H1 (cell line): ENCODE results near the gene ARHGAP15. TPM values are rescaled to one million over a fixed set of nuclear protein-coding genes. Genes with fewer than 3 reads are reported as not detected.
A peak's percentile ranks its signal among the peaks of the same experiment; 100 is the strongest.

ENCODE experiments used
- ASH2L ChIP-seq: fragments of 200-600, 300-600 bp; sonication (generic); IDR thresholded peaks from one replicate; pipeline ENCODE4 v1.7.1; 2017; ENCODE audit warnings: low read length
- BACH1 ChIP-seq: IDR thresholded peaks from 2 replicates; pipeline ENCODE4 v1.6.1; 2012; ENCODE audit warnings: low read length, improper control_type of control experiment
- CBX5 ChIP-seq: fragments of 300-800, 300-1000 bp; sonication (generic); IDR thresholded peaks from 2 replicates; pipeline ENCODE4 v1.7.1; 2016; ENCODE audit warnings: antibody characterized with exemption, low read length, low read depth
- CEBPB ChIP-seq: IDR thresholded peaks from 2 replicates; pipeline ENCODE4 v1.6.1; 2012; ENCODE audit warnings: low read depth, low read length
- NANOG ChIP-seq: IDR thresholded peaks from 2 replicates; pipeline ENCODE4 v1.6.1; 2011; ENCODE audit warnings: low read length, low read depth, mild to moderate bottlenecking, inconsistent platforms; ENCODE audit not compliant: insufficient read depth, poor library complexity, severe bottlenecking
- SIRT6 ChIP-seq: IDR thresholded peaks from one replicate; pipeline ENCODE4 v1.7.1; 2012; ENCODE audit warnings: low read length, inconsistent platforms
- SP1 ChIP-seq: IDR thresholded peaks from 2 replicates; pipeline ENCODE4 v1.6.1; 2011; ENCODE audit warnings: low read depth, low read length
- ZNF274 ChIP-seq: IDR thresholded peaks from 2 replicates; pipeline ENCODE4 v1.7.0; 2012; ENCODE audit warnings: low read length, borderline replicate concordance; ENCODE audit errors: extremely low read depth
- polyA plus RNA-seq, 7 experiments: library from polyadenylated mRNA; depleted of rRNA in 3 of 7; stranded (reverse) in 5 of 7; unstranded in 2 of 7; fragments of >200 nt in 5 of 7; fragments of 200-250 nt in 2 of 7; gene quantifications; 1 replicate in 5 of 7; 2 replicates in 1 of 7; 4 replicates in 1 of 7; pipeline versions ENCODE4 v1.2.1 to v1.2.3, GENCODE V29; 2011 to 2013; ENCODE audit warnings: missing spikeins in 2 of 7, mixed read lengths in 2 of 7
- total RNA-seq: library from RNA; stranded (reverse); fragmentation: NEBNext Ultra II Directional; extraction: Animal tissue kit (Norgen Biotek cat#: 25700); gene quantifications from 2 replicates; pipeline ENCODE4 v1.2.1, GENCODE V29; 2021
- TF ChIP-seq, protein P1 (sequence below): fragments of 300-600 bp; sonication (generic); IDR thresholded peaks from 2 replicates; pipeline ENCODE4 v1.7.1; 2012; ENCODE audit warnings: low read length, moderate library complexity, mild to moderate bottlenecking, inconsistent platforms; ENCODE audit not compliant: insufficient replicate concordance

The ARHGAP15 gene
- total and polyA plus RNA-seq, 2 of the 8 experiments (the other 6 are each of a cell fraction or from before 2014, with no cell fraction given) = not detected

DNA sequence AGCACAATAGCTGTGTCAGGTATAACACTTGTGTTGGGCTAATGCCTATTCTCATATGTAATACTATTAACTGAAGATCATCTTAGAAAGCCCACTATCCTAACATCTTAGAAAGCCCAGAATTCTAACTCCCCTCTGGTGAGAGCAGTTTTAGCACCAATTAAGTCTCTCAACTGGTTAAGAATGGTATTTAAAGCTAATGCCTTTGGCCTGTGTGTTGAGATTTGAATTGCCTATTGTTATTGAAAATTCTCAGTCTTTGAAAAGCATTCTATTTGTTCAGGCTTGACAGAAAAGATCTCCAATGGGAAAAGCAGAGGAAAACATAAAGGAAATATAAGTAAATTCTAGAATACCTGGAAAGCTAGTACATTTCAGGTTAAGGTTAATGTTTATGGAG is 352.5 kb downstream of the ARHGAP15 start (continued):
- TF ChIP-seq, protein P1, sequence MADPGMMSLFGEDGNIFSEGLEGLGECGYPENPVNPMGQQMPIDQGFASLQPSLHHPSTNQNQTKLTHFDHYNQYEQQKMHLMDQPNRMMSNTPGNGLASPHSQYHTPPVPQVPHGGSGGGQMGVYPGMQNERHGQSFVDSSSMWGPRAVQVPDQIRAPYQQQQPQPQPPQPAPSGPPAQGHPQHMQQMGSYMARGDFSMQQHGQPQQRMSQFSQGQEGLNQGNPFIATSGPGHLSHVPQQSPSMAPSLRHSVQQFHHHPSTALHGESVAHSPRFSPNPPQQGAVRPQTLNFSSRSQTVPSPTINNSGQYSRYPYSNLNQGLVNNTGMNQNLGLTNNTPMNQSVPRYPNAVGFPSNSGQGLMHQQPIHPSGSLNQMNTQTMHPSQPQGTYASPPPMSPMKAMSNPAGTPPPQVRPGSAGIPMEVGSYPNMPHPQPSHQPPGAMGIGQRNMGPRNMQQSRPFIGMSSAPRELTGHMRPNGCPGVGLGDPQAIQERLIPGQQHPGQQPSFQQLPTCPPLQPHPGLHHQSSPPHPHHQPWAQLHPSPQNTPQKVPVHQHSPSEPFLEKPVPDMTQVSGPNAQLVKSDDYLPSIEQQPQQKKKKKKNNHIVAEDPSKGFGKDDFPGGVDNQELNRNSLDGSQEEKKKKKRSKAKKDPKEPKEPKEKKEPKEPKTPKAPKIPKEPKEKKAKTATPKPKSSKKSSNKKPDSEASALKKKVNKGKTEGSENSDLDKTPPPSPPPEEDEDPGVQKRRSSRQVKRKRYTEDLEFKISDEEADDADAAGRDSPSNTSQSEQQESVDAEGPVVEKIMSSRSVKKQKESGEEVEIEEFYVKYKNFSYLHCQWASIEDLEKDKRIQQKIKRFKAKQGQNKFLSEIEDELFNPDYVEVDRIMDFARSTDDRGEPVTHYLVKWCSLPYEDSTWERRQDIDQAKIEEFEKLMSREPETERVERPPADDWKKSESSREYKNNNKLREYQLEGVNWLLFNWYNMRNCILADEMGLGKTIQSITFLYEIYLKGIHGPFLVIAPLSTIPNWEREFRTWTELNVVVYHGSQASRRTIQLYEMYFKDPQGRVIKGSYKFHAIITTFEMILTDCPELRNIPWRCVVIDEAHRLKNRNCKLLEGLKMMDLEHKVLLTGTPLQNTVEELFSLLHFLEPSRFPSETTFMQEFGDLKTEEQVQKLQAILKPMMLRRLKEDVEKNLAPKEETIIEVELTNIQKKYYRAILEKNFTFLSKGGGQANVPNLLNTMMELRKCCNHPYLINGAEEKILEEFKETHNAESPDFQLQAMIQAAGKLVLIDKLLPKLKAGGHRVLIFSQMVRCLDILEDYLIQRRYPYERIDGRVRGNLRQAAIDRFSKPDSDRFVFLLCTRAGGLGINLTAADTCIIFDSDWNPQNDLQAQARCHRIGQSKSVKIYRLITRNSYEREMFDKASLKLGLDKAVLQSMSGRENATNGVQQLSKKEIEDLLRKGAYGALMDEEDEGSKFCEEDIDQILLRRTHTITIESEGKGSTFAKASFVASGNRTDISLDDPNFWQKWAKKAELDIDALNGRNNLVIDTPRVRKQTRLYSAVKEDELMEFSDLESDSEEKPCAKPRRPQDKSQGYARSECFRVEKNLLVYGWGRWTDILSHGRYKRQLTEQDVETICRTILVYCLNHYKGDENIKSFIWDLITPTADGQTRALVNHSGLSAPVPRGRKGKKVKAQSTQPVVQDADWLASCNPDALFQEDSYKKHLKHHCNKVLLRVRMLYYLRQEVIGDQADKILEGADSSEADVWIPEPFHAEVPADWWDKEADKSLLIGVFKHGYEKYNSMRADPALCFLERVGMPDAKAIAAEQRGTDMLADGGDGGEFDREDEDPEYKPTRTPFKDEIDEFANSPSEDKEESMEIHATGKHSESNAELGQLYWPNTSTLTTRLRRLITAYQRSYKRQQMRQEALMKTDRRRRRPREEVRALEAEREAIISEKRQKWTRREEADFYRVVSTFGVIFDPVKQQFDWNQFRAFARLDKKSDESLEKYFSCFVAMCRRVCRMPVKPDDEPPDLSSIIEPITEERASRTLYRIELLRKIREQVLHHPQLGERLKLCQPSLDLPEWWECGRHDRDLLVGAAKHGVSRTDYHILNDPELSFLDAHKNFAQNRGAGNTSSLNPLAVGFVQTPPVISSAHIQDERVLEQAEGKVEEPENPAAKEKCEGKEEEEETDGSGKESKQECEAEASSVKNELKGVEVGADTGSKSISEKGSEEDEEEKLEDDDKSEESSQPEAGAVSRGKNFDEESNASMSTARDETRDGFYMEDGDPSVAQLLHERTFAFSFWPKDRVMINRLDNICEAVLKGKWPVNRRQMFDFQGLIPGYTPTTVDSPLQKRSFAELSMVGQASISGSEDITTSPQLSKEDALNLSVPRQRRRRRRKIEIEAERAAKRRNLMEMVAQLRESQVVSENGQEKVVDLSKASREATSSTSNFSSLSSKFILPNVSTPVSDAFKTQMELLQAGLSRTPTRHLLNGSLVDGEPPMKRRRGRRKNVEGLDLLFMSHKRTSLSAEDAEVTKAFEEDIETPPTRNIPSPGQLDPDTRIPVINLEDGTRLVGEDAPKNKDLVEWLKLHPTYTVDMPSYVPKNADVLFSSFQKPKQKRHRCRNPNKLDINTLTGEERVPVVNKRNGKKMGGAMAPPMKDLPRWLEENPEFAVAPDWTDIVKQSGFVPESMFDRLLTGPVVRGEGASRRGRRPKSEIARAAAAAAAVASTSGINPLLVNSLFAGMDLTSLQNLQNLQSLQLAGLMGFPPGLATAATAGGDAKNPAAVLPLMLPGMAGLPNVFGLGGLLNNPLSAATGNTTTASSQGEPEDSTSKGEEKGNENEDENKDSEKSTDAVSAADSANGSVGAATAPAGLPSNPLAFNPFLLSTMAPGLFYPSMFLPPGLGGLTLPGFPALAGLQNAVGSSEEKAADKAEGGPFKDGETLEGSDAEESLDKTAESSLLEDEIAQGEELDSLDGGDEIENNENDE = peak; percentile 93
- TF ChIP-seq SIRT6 = no peak
- no peak for TF ChIP-seq ASH2L
- TF ChIP-seq SP1 = peak; percentile 23; the same call in 1 of the 2 replicates
- TF ChIP-seq NANOG = peak; percentile 65
- no peak for TF ChIP-seq BACH1
- TF ChIP-seq CBX5 = no peak
- TF ChIP-seq ZNF274 = no peak
- TF ChIP-seq CEBPB = no peak
